Mesenchymal stem cell (in vitro differentiated cells and primary cell): Measurements from ENCODE around the gene ERBB2.

Source experiments
- DNase-seq: peaks from one replicate; pipeline ENCODE4 v3.0.0-alpha.2; 2013
- H2AFZ ChIP-seq: one replicate; pipeline ENCODE4 v1.6.1; 2013; ENCODE audit warnings: low read depth, mild to moderate bottlenecking, control low read depth, inconsistent platforms, low read length, moderate library complexity
- H2AK5ac ChIP-seq: 2 replicates; pipeline ENCODE4 v1.6.1; 2013; ENCODE audit warnings: low read length, moderate library complexity, mild to moderate bottlenecking, inconsistent platforms; ENCODE audit not compliant: severe bottlenecking
- H2BK120ac ChIP-seq: one replicate; pipeline ENCODE4 v1.6.1; 2013; ENCODE audit warnings: low read depth, mild to moderate bottlenecking, inconsistent platforms, low read length, moderate library complexity
- H2BK12ac ChIP-seq, 2 experiments: one replicate each; pipeline ENCODE4 v1.6.1; 2013; ENCODE audit warnings: inconsistent platforms in 2 of 2, low read length in 2 of 2, mild to moderate bottlenecking in 2 of 2, moderate library complexity in 2 of 2, control low read depth in 1 of 2
- H2BK15ac ChIP-seq: one replicate; pipeline ENCODE4 v1.6.1; 2013; ENCODE audit warnings: mild to moderate bottlenecking, low read depth, inconsistent platforms; ENCODE audit not compliant: poor library complexity, severe bottlenecking
- H2BK5ac ChIP-seq: 2 replicates; pipeline ENCODE4 v1.6.1; 2013; ENCODE audit warnings: low read depth, mild to moderate bottlenecking, low read length, control low read depth, inconsistent platforms; ENCODE audit not compliant: poor library complexity, severe bottlenecking
- H3K14ac ChIP-seq, 2 experiments: one replicate each; pipeline ENCODE4 v1.6.1; 2013; ENCODE audit warnings: inconsistent platforms in 2 of 2, low read length in 2 of 2, control low read depth in 1 of 2, mild to moderate bottlenecking in 1 of 2, moderate library complexity in 1 of 2
- H3K18ac ChIP-seq, 2 experiments: one replicate each; pipeline ENCODE4 v1.6.1; 2013; ENCODE audit warnings: inconsistent platforms in 2 of 2, low read length in 2 of 2, control low read depth in 1 of 2, low read depth in 1 of 2, mild to moderate bottlenecking in 1 of 2
- H3K23ac ChIP-seq, 2 experiments: one replicate each; pipeline ENCODE4 v1.6.1; 2013; ENCODE audit warnings: inconsistent platforms in 2 of 2, low read length in 2 of 2, mild to moderate bottlenecking in 2 of 2, moderate library complexity in 2 of 2, control low read depth in 1 of 2
- H3K27ac ChIP-seq: 2 replicates; pipeline ENCODE4 v1.5.1; 2013; ENCODE audit warnings: mild to moderate bottlenecking, moderate library complexity, low read length, control low read depth, inconsistent platforms; ENCODE audit not compliant: poor library complexity, severe bottlenecking
- H3K27me3 ChIP-seq, 2 experiments: 2 replicates each; pipeline versions ENCODE4 v1.6.1 to v1.7.0; 2013; ENCODE audit warnings: low read length in 2 of 2, mild to moderate bottlenecking in 2 of 2, moderate library complexity in 2 of 2, control low read depth in 1 of 2, inconsistent platforms in 1 of 2; ENCODE audit not compliant: control insufficient read depth in 1 of 2, insufficient read depth in 1 of 2
- H3K36me3 ChIP-seq, 2 experiments: 2 replicates each; pipeline versions ENCODE4 v1.6.1 to v1.7.0; 2013; ENCODE audit warnings: low read length in 2 of 2, control low read depth in 1 of 2, inconsistent platforms in 1 of 2, low read depth in 1 of 2, mild to moderate bottlenecking in 1 of 2; ENCODE audit not compliant: insufficient read depth in 2 of 2, control insufficient read depth in 1 of 2
- H3K4ac ChIP-seq, 2 experiments: one replicate each; pipeline ENCODE4 v1.6.1; 2013; ENCODE audit warnings: inconsistent platforms in 2 of 2, low read length in 2 of 2, mild to moderate bottlenecking in 2 of 2, moderate library complexity in 2 of 2, control low read depth in 1 of 2, low read depth in 1 of 2
- H3K4me1 ChIP-seq: 2 replicates; pipeline ENCODE4 v1.6.1; 2013; ENCODE audit warnings: low read depth, low read length, control low read depth; ENCODE audit not compliant: control insufficient read depth, insufficient read depth
- H3K4me2 ChIP-seq: 2 replicates; pipeline ENCODE4 v1.6.1; 2013; ENCODE audit warnings: low read length, mild to moderate bottlenecking, inconsistent platforms; ENCODE audit not compliant: poor library complexity, severe bottlenecking
- H3K4me3 ChIP-seq, 2 experiments: 2 replicates each; pipeline versions ENCODE4 v1.5.1 to v1.7.0; 2013; ENCODE audit warnings: low read length in 2 of 2, mild to moderate bottlenecking in 2 of 2, control low read depth in 1 of 2, low read depth in 1 of 2; ENCODE audit not compliant: insufficient read depth in 1 of 2
- H3K79me1 ChIP-seq: replicated peaks from 2 replicates; pipeline ENCODE4 v1.6.1; 2013; ENCODE audit warnings: mild to moderate bottlenecking, control low read depth, low read length, inconsistent platforms; ENCODE audit not compliant: poor library complexity, severe bottlenecking
- H3K9ac ChIP-seq: 2 replicates; pipeline ENCODE4 v1.7.0; 2013; ENCODE audit warnings: mild to moderate bottlenecking, low read length, moderate library complexity
- H3K9me3 ChIP-seq: 2 replicates; pipeline ENCODE4 v1.7.0; 2013; ENCODE audit warnings: mild to moderate bottlenecking, low read length; ENCODE audit not compliant: control insufficient read depth
- H4K8ac ChIP-seq: one replicate; pipeline ENCODE4 v1.6.1; 2013; ENCODE audit warnings: inconsistent platforms, mild to moderate bottlenecking, low read length, moderate library complexity
- H4K91ac ChIP-seq: one replicate; pipeline ENCODE4 v1.6.1; 2013; ENCODE audit warnings: mild to moderate bottlenecking, low read length, inconsistent platforms
- WGBS: methylation state at CpG from one replicate; pipeline ENCODE4 v1.1.7; 2013; ENCODE audit warnings: mixed read lengths; 5-methylcytosine and 5-hydroxymethylcytosine counted together

Gene ERBB2

DNA sequence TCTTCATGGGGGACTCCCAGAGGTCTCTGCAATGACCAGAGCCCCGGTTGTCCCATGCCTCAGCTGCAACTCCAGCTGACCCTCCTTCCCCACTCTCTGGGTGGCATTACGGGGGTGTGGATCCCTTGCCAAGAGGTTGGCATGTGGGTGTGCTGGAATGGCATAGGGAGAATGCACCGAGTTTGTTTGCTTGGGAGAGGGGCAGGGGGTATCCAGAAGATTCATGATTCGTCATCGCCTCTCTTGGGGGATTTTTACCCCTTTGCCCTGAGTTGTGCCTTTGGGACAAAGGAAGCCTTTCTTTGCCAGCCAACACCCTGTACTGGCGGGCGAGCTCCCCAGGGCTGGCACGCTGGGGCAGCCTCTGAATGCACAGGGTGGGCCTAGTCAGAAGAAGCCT, 6.5 kb downstream of the ERBB2 start:
- Histone ChIP-seq H3K9me3 (no peaks in the 10 kb centered on the region), H3K18ac (no peak overlapping the region), H3K79me1 (peaks cover 62% of the 10 kb centered on the region), H3K4me3 (no peak overlapping the region), H2BK12ac (no peak overlapping the region), H2BK5ac (no peak overlapping the region), H2AFZ (no peak overlapping the region), H3K14ac (no peak overlapping the region), H3K4me1 (peaks cover 30% of the 10 kb centered on the region), H4K91ac (no peak overlapping the region), H3K36me3 (peaks cover 37 to 77% of the 10 kb centered on the region in 2 experiments), H3K23ac (no peak overlapping the region), H3K4ac (no peak overlapping the region), H3K9ac (no peak overlapping the region), H3K4me2 (no peak overlapping the region), H3K27ac (no peak overlapping the region), H2AK5ac (no peak overlapping the region), H4K8ac (no peak overlapping the region), H2BK120ac (no peak overlapping the region), H3K27me3 (no peaks in the 10 kb centered on the region), H2BK15ac (no peak overlapping the region)
- DNase-seq: no peak
- WGBS: 92% methylated on average over 8 of the region's 8 CpGs

DNA sequence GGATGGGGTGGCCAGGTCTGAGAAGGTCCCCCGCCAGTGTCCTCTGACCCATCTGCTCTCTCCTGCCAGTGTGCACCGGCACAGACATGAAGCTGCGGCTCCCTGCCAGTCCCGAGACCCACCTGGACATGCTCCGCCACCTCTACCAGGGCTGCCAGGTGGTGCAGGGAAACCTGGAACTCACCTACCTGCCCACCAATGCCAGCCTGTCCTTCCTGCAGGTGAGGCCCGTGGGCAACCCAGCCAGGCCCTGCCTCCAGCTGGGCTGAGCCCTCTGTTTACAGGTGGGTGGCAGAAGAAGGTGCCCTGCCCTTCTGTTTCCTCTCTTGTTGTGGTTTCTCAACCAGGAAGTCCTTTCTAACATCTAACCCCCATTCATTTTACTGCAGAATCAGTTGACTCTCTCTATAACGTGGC, 7.1 kb downstream of the ERBB2 start:
- no peaks in the 10 kb centered on the region for H3K9me3 ChIP-seq
- no peak overlapping the region for H2BK5ac ChIP-seq
- H3K9ac ChIP-seq: no peak overlapping the region
- no peak overlapping the region for H3K4me2 ChIP-seq
- H2BK120ac ChIP-seq: no peak overlapping the region
- WGBS: 96% methylated on average over 7 of the region's 7 CpGs
- H3K18ac ChIP-seq: no peak overlapping the region
- H3K4me1 ChIP-seq: peaks cover 25% of the 10 kb centered on the region
- H3K4ac ChIP-seq: no peak overlapping the region
- no peak overlapping the region for H4K8ac ChIP-seq
- no peak overlapping the region for H3K27ac ChIP-seq
- no peak overlapping the region for H2AK5ac ChIP-seq
- H3K27me3 ChIP-seq: no peaks in the 10 kb centered on the region
- H3K23ac ChIP-seq: no peak overlapping the region
- peak overlapping the region in 1 of 2 experiments; percentile 31 for H3K4me3 ChIP-seq
- H3K14ac ChIP-seq: no peak overlapping the region
- DNase-seq: no peak
- H2BK12ac ChIP-seq: no peak overlapping the region
- peaks cover 42 to 82% of the 10 kb centered on the region in 2 experiments for H3K36me3 ChIP-seq
- no peak overlapping the region for H2BK15ac ChIP-seq
- H4K91ac ChIP-seq: no peak overlapping the region
- H3K79me1 ChIP-seq: peaks cover 62% of the 10 kb centered on the region
- no peak overlapping the region for H2AFZ ChIP-seq

DNA sequence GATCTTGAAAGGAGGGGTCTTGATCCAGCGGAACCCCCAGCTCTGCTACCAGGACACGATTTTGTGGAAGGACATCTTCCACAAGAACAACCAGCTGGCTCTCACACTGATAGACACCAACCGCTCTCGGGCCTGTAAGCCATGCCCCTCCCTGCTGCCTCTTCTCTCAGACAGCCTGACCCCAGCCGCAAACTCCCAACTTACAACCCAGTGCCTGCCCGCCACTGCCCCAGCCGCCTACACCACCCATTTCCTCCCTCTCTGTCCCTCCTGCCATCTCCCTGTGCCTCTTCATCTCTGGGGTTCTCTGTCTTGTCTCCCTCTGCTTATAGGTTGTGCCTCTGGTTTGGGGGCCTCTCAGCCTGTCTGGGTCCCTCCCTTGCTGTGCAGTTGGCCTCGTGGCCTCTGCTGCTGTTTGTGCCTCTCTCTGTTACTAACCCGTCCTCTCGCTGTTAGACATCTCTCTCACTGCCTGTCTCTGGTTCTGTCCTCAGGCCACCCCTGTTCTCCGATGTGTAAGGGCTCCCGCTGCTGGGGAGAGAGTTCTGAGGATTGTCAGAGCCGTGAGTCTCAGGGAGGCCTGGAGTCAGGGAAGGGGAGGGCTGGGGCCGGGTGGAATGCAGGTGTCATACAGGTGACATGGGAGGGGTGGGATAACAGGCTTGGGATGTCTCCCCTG, 9.6 kb downstream of the ERBB2 start:
- H3K9me3 ChIP-seq: no peaks in the 10 kb centered on the region
- no peak overlapping the region for H2BK12ac ChIP-seq
- 96% methylated on average over 14 of the region's 14 CpGs for WGBS
- no peak overlapping the region for H4K8ac ChIP-seq
- H3K4me3 ChIP-seq: no peak overlapping the region
- peaks cover 55% of the 10 kb centered on the region for H3K79me1 ChIP-seq
- H3K27ac ChIP-seq: no peak overlapping the region
- no peak overlapping the region for H3K18ac ChIP-seq
- no peak overlapping the region for H2AK5ac ChIP-seq
- no peak overlapping the region for H2BK5ac ChIP-seq
- no peak overlapping the region for H3K4me2 ChIP-seq
- no peak overlapping the region for H3K14ac ChIP-seq
- H2AFZ ChIP-seq: no peak overlapping the region
- H3K9ac ChIP-seq: no peak overlapping the region
- no peak overlapping the region for H2BK15ac ChIP-seq
- H4K91ac ChIP-seq: no peak overlapping the region
- H3K4ac ChIP-seq: no peak overlapping the region
- no peak for DNase-seq
- no peak overlapping the region for H2BK120ac ChIP-seq
- peaks cover 55 to 85% of the 10 kb centered on the region in 2 experiments for H3K36me3 ChIP-seq
- H3K27me3 ChIP-seq: no peaks in the 10 kb centered on the region
- H3K23ac ChIP-seq: no peak overlapping the region
- H3K4me1 ChIP-seq: peaks cover 18% of the 10 kb centered on the region

DNA sequence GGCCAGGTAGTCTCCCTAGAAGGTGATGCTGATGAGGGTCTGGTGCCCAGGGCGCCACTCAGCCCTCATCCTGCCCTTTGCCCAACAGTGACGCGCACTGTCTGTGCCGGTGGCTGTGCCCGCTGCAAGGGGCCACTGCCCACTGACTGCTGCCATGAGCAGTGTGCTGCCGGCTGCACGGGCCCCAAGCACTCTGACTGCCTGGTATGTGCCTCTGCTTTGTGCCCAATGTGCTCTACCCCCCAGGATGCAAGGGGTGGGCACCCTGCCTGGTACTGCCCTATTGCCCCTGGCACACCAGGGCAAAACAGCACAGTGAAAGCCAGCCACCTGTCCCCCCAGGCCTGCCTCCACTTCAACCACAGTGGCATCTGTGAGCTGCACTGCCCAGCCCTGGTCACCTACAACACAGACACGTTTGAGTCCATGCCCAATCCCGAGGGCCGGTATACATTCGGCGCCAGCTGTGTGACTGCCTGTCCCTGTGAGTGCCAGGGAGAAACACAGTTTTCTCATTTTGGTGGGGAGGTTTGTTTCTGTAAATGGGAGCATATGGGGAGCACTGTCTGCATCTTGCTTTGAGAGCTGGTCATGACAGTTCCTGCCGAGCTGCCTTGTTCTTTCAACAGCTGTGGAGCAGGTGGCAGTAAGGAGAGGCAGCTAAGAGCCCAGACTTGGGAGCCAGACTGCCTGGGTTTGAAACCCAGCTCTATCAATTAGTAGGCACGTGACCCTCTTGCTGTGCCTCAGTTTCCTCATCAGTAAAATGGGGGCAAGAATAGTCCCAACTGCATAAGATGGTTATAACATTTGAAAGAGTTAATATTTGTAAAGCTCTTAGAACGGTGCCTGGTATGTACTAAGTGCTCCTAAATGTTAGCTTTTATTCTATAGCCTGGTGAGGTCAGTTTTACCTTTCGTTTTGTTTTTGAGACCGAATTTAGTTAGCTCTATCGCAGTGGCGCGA, 10.4 kb downstream of the ERBB2 start:
- no peak overlapping the region for H2AK5ac ChIP-seq
- H2BK15ac ChIP-seq: no peak overlapping the region
- H3K18ac ChIP-seq: no peak overlapping the region
- no peak overlapping the region for H2BK5ac ChIP-seq
- no peaks in the 10 kb centered on the region for H3K27me3 ChIP-seq
- no peak overlapping the region for H2BK12ac ChIP-seq
- H3K4me1 ChIP-seq: peaks cover 11% of the 10 kb centered on the region
- H3K4ac ChIP-seq: no peak overlapping the region
- H2BK120ac ChIP-seq: no peak overlapping the region
- H3K27ac ChIP-seq: no peak overlapping the region
- no peak overlapping the region for H3K4me3 ChIP-seq
- peaks cover 59 to 83% of the 10 kb centered on the region in 2 experiments for H3K36me3 ChIP-seq
- H4K91ac ChIP-seq: no peak overlapping the region
- H3K9me3 ChIP-seq: no peaks in the 10 kb centered on the region
- peaks cover 51% of the 10 kb centered on the region for H3K79me1 ChIP-seq
- no peak overlapping the region for H3K4me2 ChIP-seq
- H3K14ac ChIP-seq: no peak overlapping the region
- WGBS: 97% methylated on average over 20 of the region's 20 CpGs
- no peak overlapping the region for H3K23ac ChIP-seq
- no peak overlapping the region for H4K8ac ChIP-seq
- no peak for DNase-seq
- no peak overlapping the region for H2AFZ ChIP-seq
- no peak overlapping the region for H3K9ac ChIP-seq
